NT2/D1 (cell line): ENCODE measurements around the gene MAN2A1.

Experiments
- SUZ12 ChIP-seq: IDR thresholded peaks from 2 replicates; pipeline ENCODE4 v1.6.1; 2011; ENCODE audit not compliant: insufficient read length, insufficient read depth; ENCODE audit errors: extremely low read depth
- YY1 ChIP-seq: IDR thresholded peaks from 2 replicates; pipeline ENCODE4 v1.6.1; 2011; ENCODE audit not compliant: insufficient read length, insufficient read depth
- ZNF274 ChIP-seq: IDR thresholded peaks from 2 replicates; pipeline ENCODE4 v1.6.1; 2011; ENCODE audit warnings: mild to moderate bottlenecking, low read depth, low read length

DNA sequence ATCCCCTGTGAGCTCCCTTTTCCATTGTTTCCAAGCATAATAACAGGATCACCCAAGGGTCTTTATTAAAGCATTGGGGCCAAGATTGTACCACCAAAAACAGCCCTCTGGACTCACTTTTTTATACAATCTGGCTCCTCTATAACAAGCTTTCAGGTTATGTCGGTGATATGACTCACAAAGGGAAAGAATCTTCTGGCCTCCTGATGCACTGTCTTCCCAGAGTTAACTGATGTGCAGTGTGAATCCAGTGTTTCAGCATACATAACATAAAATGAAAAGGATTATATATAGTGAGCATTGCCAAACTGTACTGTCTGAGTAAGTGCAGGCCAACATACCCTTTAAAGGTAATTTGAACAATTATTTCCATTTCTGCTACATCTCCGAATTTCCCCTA, 33.9 kb upstream of the MAN2A1 start:
- TF ChIP-seq SUZ12 (no peak), YY1 (no peak), ZNF274 (no peak)
